Neural cell (in vitro differentiated cells): ENCODE measurements around the gene ANKRD10. TPM values are rescaled to one million over a fixed set of nuclear protein-coding genes. Genes with fewer than 3 reads are reported as not detected.

Source experiments
- H2AFZ ChIP-seq: fragments of 200-600, 300-800 bp; sonication (generic), shearing (Covaris generic); 2 replicates; pipeline ENCODE4 v1.6.0; 2014; ENCODE audit warnings: low read depth, mild to moderate bottlenecking, antibody characterized with exemption, low read length, moderate library complexity
- H3F3A ChIP-seq: fragments of 200-600 bp; shearing (Covaris generic); 2 replicates; pipeline ENCODE4 v1.6.1; 2016; ENCODE audit warnings: mild to moderate bottlenecking, moderate library complexity, mixed read lengths, antibody characterized with exemption, low read length; ENCODE audit not compliant: insufficient read depth, poor library complexity, severe bottlenecking
- H3K27ac ChIP-seq: fragments of 200-600, 300-800 bp; sonication (generic), shearing (Covaris generic); 2 replicates; pipeline ENCODE4 v1.5.1; 2014; ENCODE audit warnings: mild to moderate bottlenecking, low read length, moderate library complexity
- H3K27me3 ChIP-seq: fragments of 300-800, 200-600 bp; sonication (generic), shearing (Covaris generic); 2 replicates; pipeline ENCODE4 v1.6.0; 2014; ENCODE audit warnings: mild to moderate bottlenecking, low read depth, low read length, moderate library complexity; ENCODE audit not compliant: insufficient read depth
- H3K36me3 ChIP-seq: fragments of 300-800, 200-600 bp; sonication (generic), shearing (Covaris generic); 2 replicates; pipeline ENCODE4 v1.5.1; 2014; ENCODE audit warnings: mild to moderate bottlenecking, antibody characterized with exemption, low read length, moderate library complexity; ENCODE audit not compliant: insufficient read depth
- H3K4me2 ChIP-seq: fragments of 300-800, 200-600 bp; sonication (generic), shearing (Covaris generic); 2 replicates; pipeline ENCODE4 v1.6.0; 2014; ENCODE audit warnings: mild to moderate bottlenecking, low read length
- H3K4me3 ChIP-seq: fragments of 300-800, 200-600 bp; sonication (generic), shearing (Covaris generic); 2 replicates; pipeline ENCODE4 v1.5.1; 2014; ENCODE audit warnings: mild to moderate bottlenecking, low read length, moderate library complexity
- H3K79me2 ChIP-seq: fragments of 200-600 bp; shearing (Covaris generic); replicated peaks from 2 replicates; pipeline ENCODE4 v1.6.0; 2014; ENCODE audit warnings: mild to moderate bottlenecking, low read length, moderate library complexity; ENCODE audit not compliant: insufficient read depth
- H3K9ac ChIP-seq: fragments of 300-800, 200-600 bp; sonication (generic), shearing (Covaris generic); 2 replicates; pipeline ENCODE4 v1.6.1; 2016; ENCODE audit warnings: mild to moderate bottlenecking, low read length, mixed read lengths
- H3K9me2 ChIP-seq: fragments of 200-600 bp; shearing (Covaris generic); 2 replicates; pipeline ENCODE4 v1.6.1; 2016; ENCODE audit warnings: mild to moderate bottlenecking, low read length, mixed read lengths; ENCODE audit not compliant: insufficient read depth
- H3K9me3 ChIP-seq: fragments of 200-600, 300-800 bp; sonication (generic), shearing (Covaris generic); 2 replicates; pipeline ENCODE4 v1.6.1; 2016; ENCODE audit warnings: mild to moderate bottlenecking, mixed run types, low read length, moderate library complexity, mixed read lengths
- H4K20me1 ChIP-seq: fragments of 200-600 bp; shearing (Covaris generic); 2 replicates; pipeline ENCODE4 v1.6.1; 2016; ENCODE audit warnings: mild to moderate bottlenecking, mixed run types; ENCODE audit not compliant: insufficient read depth
- CTCF ChIP-seq: fragments of 450-650 bp; IDR thresholded peaks from 2 replicates; pipeline ENCODE4 v1.5.1; 2014; ENCODE audit warnings: antibody characterized with exemption, mild to moderate bottlenecking, moderate library complexity; ENCODE audit not compliant: poor library complexity, severe bottlenecking
- EZH2 ChIP-seq: fragments of 200-600, 300-800 bp; shearing (Covaris generic), sonication (generic); IDR thresholded peaks from 2 replicates; pipeline ENCODE4 v1.6.1; 2014; ENCODE audit warnings: antibody characterized with exemption, low read length, borderline replicate concordance, mild to moderate bottlenecking; ENCODE audit not compliant: insufficient read depth, poor library complexity, severe bottlenecking
- MXI1 ChIP-seq: fragments of 450-650 bp; conservative IDR thresholded peaks from 2 replicates; pipeline ENCODE4 v1.6.1; 2014; ENCODE audit warnings: antibody characterized with exemption, mild to moderate bottlenecking; ENCODE audit not compliant: poor library complexity, severe bottlenecking
- POLR2AphosphoS5 ChIP-seq: IDR thresholded peaks from 2 replicates; pipeline ENCODE4 v1.6.1; 2012
- RAD21 ChIP-seq: fragments of 450-650 bp; conservative IDR thresholded peaks from 2 replicates; pipeline ENCODE4 v1.6.1; 2014; ENCODE audit warnings: antibody characterized with exemption, mild to moderate bottlenecking, moderate library complexity
- REST ChIP-seq: IDR thresholded peaks from 2 replicates; pipeline ENCODE4 v1.6.1; 2012; ENCODE audit warnings: borderline replicate concordance
- TAF1 ChIP-seq: IDR thresholded peaks from 2 replicates; pipeline ENCODE4 v1.6.1; 2012; ENCODE audit warnings: low read depth
- polyA plus RNA-seq: library from polyadenylated mRNA; depleted of rRNA; stranded (reverse); fragments of >200 nt; gene quantifications from 2 replicates; pipeline ENCODE4 v1.2.3, GENCODE V29; 2014

Gene ANKRD10
- polyA plus RNA-seq, 1 donor from 2014 or later, result 564 TPM

- no peaks in the 10 kb centered on the region for H3K27me3 ChIP-seq
- no peak overlapping the region for H3K4me3 ChIP-seq
- peaks cover 3% of the 10 kb centered on the region for H3K9me3 ChIP-seq
- H4K20me1 ChIP-seq, result no peaks in the 10 kb centered on the region
- H3K27ac ChIP-seq, result no peak overlapping the region
- TF ChIP-seq REST, result no peak
- TF ChIP-seq EZH2, result no peak
- no peak for TF ChIP-seq RAD21
- no peak for TF ChIP-seq TAF1
- TF ChIP-seq MXI1, result no peak
- no peak for TF ChIP-seq POLR2AphosphoS5
- no peak overlapping the region for H2AFZ ChIP-seq
- H3K4me2 ChIP-seq, result no peak overlapping the region
- H3F3A ChIP-seq, result no peaks in the 10 kb centered on the region
- H3K79me2 ChIP-seq, result no peaks in the 10 kb centered on the region
- H3K9ac ChIP-seq, result no peak overlapping the region
- no peaks in the 10 kb centered on the region for H3K9me2 ChIP-seq
- no peaks in the 10 kb centered on the region for H3K36me3 ChIP-seq
Observed at GRCh38 chr13:110963554-110963970, 48.7 kb upstream of the ANKRD10 start.

- Histone ChIP-seq H3F3A (no peaks in the 10 kb centered on the region), H3K27ac (no peak overlapping the region), H3K79me2 (no peaks in the 10 kb centered on the region), H3K4me3 (no peak overlapping the region), H4K20me1 (no peaks in the 10 kb centered on the region), H3K4me2 (no peak overlapping the region), H3K9me3 (peaks cover 3% of the 10 kb centered on the region), H3K36me3 (no peaks in the 10 kb centered on the region), H2AFZ (no peak overlapping the region), H3K9me2 (no peaks in the 10 kb centered on the region), H3K9ac (no peak overlapping the region), H3K27me3 (no peaks in the 10 kb centered on the region)
- TF ChIP-seq REST, result no peak
Observed at GRCh38 chr13:110961959-110962358, 47.1 kb upstream of the ANKRD10 start.

- Histone ChIP-seq H3K4me2 (no peak overlapping the region), H3K27ac (no peak overlapping the region), H3K27me3 (no peaks in the 10 kb centered on the region), H3K9me2 (no peaks in the 10 kb centered on the region), H2AFZ (no peak overlapping the region), H3K4me3 (no peak overlapping the region), H3F3A (no peaks in the 10 kb centered on the region), H3K79me2 (no peaks in the 10 kb centered on the region), H3K9ac (no peak overlapping the region), H3K9me3 (peaks cover 3% of the 10 kb centered on the region), H3K36me3 (no peaks in the 10 kb centered on the region), H4K20me1 (no peaks in the 10 kb centered on the region)
- no peak for TF ChIP-seq CTCF
- TF ChIP-seq TAF1, result no peak
- TF ChIP-seq RAD21, result no peak
- TF ChIP-seq EZH2, result no peak
- TF ChIP-seq REST, result no peak
Observed at GRCh38 chr13:110960204-110960603, 45.3 kb upstream of the ANKRD10 start.
